Activated CD4-positive, CD25-positive, alpha-beta regulatory T cell treated with anti-CD3 and anti-CD28 coated beads, Interleukin-2, amount 50 U/mL, for 16 hours (primary cell): ENCODE results near the gene C9orf50.
"Not testable (repeated sequence)": the region's sequence is repeated elsewhere in the genome, so short reads cannot be mapped to it uniquely, and the experiment has no call there.

Experiments used
- DNase-seq: peaks from one replicate; pipeline ENCODE4 v3.0.0-alpha.2; 2020; ENCODE audit warnings: low read depth, low spot score

C9orf50 gene

DNA sequence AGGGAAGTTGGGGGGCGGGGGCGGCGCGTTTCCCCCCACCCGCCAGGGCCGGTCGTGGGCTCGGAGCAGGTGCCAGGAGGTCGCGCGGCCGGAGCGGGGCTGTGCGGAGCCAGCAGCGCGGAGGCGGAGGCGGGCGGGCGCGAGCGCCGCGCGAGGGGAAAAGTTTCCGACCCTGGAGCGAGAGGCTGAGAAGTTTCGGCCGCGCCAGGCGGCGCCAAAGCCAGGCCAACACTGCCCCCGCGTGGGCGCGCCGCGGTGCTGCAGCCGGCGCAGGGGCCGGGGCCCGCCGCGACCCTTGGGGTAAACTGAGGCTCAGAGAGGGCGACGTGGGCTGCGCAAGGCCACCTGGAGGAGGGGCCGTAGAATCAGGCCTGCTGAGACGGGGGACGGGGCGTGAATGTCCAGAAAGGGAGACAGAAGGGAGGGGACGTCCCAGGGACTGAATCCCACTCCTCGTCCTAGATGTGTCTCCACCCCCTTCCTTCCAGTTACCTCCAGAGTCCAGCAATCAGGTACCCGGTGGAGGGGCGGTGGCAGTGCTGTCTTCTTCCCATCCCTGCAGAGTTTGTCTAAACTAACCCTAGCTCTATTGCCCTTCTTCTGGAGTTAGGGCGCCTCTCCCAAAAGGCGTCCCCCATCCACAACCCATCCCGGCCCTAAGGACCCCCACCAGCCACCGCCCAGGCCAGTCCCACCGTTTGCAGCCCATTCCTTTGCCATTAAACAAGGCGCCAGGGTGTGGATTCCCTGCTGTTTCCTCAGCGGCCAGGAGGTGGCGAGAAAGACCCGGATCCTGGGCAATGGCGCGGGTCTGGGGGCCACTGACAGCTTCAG lies 10.2 kb downstream of the C9orf50 start:
- DNase-seq, result peak; percentile 40

GRCh38 chr9:129610213-129610472 lies 10.8 kb downstream of the C9orf50 start:
- DNase-seq, result no peak

DNA sequence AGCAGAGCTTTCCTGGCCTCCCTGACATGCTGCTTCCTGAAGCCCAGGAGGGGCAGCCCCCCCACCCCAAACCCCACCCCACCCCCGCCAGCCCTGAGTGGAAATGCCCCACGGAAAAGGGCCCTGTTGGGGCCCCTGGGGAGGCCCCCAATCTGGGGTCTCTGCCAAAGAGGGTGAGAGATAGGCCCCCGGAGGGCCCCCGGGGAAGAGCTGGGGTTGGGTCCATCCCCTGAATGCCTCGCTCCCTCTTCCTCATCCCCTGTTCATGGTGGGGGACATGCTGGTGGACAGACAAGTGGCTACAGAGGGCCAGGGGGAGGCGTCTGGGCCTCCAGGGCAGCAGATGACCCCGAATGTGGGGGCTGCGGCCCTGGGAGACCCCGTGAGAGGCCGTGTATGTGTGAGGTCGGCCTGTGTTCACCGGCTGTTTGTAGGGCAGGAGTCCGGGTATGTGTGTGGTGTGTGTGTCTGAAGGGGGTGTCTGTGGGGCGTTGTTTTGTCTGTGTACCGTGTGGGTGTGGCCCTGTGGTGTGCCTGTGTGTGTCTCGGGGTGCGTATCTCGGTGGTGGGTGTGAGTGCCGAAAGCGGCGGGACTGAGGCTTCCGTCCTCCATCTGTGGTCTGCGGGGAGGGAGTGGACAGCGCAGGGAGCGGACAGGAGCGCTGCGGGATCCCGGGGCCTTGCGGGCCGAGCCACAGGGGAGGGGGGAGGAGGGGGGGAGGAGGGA lies 11.3 kb downstream of the C9orf50 start:
- DNase-seq, result no peak

DNA sequence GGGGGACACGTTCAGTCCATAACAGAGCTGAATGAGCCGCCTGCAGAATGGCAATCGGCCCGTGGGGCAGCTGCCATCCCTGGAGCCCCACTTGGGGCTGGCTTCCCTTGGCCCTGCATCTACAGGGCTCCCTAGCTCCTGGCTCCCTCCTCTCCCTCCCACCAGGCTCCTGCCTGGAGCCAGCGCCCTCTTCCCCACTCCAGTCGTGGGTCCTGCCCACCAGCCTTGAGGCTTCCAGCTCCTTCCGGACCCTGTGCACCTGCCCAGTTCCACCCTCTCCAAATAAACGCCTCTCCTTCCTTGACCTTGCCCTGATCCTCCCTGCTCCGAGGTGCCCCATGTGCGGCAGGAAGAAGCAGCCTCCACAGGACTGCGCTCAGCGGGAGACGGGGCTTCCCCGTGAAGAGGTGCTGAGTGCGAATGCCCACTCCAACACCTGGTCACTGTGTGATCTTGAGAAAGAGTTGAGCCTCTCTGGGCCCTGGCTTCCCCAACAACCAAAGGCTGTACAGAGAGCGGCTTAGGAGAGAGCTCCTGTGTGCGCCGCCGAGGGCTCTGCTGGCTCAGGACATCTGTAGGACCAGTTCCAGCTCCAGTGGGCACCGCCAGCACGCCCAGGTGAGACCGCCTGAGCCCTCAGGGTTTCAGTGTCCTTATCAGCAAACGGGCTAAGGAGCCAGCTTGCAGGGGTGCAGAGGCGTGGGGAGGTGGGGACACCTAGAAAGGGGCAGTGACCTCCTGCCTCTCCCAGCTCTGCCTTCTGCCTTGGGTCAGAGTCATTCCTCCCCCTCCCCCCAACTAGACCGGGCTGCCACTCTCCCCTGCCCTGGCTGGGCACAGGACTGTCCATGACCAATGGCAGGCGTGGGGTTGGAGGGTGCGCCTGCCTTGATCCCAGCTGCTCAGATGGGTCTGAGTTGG lies 12.1 kb downstream of the C9orf50 start:
- no peak for DNase-seq

GRCh38 chr9:129607027-129607387 lies 13.9 kb downstream of the C9orf50 start:
- no peak for DNase-seq

- no peak for DNase-seq
Measured at GRCh38 chr9:129606161-129607026, 14.5 kb downstream of the C9orf50 start.

- no peak for DNase-seq
Measured at GRCh38 chr9:129604766-129605163, 16.1 kb downstream of the C9orf50 start.

- no peak for DNase-seq
Measured at GRCh38 chr9:129604056-129604765, 16.7 kb downstream of the C9orf50 start.

DNA sequence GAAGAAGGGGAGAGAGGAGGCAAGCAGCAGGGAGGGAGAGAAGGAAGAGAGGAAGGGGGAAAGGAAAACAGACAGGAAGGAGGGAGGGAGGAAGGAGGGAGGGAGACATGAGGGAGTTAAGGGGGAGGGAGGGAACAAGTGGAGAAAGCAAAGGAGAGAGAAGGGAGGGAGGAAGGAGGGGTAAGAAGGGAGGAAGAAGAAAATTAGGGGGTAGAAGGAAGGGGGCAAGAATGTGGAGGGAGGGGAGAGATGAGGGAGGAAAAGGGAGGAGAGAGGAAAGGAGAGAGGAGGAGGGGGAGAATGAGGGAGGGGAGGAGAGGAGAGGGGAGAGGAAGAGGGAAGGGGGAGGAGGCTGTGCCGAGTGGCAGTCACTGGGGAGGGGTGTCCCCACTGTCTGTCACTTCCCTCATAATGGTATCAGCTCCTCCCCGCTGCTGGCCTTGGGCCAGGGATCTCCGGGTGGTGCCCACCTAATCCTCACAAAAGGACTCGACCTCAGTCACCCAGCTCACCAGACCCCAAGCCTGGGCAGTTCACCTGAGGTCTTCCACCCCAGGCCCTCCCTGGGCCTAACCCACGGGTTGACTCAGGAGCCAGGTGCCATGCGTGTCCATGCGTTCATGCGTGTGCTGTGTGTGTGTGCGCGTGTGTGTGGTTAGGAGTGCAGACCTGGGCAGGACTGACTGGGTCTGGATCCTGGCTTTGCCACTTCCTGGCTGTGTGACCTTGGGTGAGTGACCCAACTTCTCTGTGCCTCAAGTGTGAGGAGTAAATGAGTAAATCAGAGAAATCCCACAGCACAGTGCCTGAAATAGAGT lies 18.1 kb downstream of the C9orf50 start:
- no peak for DNase-seq

- DNase-seq, result no peak
Measured at GRCh38 chr9:129601082-129601674, 19.7 kb downstream of the C9orf50 start.

- DNase-seq, result no peak
Measured at GRCh38 chr9:129598089-129598596, 22.8 kb downstream of the C9orf50 start.

DNA sequence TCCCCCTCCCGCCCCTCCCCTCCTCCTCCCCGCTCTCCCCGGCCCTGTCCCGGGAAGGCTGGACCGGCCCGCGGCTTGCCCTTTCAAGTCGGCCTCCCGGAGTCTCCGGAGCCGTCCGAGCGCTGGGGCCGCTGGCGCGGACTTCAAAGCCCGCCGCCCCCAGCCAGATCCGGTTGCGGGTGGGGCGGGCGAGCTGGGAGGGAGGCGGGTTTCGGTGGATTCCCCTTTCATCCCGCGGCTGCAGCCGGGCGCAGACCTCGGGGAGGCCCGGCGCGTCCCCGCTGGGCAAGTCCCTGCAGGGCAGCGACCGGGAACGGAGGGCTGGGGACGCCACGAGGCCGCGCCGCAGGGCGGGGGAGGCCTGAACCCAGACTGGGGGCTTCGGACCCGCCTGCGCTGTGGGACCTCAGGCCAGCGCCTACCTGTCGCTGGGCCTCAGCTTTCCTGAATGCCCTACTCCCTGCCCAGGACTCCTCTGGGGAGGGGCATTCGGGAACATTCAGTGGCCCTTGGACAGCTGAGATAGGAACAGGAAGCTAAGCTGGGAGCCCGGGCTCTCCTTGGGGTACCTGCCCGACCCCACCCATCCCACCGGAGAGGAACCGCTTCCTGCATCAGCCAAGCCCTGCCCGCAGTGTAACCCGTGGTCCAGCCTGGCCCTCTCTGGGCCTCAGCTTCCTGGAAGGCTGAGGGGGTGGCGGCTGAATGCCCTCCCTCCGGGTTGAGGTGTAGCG lies 23.4 kb downstream of the C9orf50 start:
- DNase-seq, result no peak

DNA sequence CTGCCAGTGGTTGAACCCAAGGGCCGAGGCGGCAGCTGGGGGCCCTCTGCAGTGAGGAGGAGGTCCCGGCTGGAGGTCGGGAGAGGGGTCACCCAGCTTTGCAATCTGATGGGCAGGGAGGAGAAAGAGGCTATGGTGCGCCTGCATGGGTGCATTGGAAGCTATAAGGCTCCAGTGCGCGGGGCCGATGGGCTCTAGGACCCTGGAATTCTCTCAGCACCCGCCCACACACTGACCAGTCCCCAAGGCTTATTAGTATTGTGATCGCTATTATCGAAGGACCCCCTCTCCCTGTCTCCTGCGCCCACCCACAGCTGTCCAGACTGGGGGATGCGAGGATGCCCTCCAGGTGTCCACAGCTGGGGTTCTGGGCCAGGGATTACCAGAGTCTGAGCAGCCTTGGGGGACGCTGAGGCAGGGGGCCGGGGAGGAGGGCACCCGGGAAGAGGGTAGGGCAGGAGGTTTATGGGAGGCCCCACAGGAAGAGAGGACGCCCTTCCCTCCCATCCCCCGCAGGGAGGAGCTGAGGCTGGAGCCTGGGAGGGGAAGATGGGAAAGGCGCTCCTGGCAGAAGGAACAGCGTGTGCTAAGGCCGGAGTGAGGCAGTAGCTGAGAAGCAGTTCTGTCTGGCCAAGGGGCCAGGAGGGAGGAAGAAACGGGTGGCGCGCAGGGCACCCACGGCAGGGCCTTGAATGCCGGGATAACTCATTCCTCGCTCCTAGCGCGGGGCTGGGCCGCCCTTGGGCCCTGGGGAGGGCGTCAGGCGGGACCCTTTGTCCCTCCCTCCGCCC lies 24.2 kb downstream of the C9orf50 start:
- no peak for DNase-seq

GRCh38 chr9:129595903-129596540 lies 24.9 kb downstream of the C9orf50 start:
- no peak for DNase-seq

DNA sequence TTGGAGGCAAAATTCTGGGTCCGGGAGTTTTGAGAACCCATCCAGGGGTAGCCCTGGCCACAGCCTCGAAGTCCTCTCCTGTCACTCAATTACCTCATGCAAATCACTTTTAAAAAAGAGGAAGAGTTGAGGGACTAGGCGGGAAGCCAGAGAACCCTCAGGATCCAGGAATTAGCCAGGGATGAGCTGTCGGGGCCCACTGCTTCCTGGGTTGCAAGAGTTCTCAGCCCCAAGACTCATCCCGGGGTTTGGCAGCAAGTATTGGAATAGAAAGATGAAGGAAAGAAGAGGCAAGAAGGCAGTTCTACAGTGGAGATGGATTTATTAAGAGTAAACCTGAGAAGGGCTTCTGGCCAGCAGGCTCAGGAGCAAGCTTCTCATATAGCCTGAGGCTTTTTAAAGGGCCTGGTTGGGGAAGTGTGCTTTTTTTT lies 25.6 kb downstream of the C9orf50 start:
- no peak for DNase-seq

DNA sequence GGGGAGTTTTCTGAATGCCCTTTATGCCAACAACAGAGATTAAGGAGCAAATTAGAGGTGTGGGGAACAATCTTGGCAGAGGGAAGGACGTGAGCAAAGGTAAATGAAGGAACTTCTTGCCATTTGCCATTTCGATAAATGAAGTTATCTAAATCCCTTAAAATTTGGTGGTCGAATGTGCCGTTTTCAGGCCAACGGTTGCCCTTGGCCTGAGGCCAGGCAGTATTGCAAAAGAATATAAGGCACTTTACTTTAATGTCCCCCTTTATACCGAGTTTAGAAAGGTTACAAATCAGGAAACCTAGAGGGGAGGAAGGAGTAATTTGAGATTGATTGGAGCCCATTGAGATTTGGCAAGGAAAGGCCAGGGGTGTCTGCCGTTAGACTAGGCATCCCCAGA lies 26.3 kb downstream of the C9orf50 start:
- DNase-seq, result no peak

GRCh38 chr9:129592790-129593189 lies 28.1 kb downstream of the C9orf50 start:
- DNase-seq, result not testable (repeated sequence)
